ENCODE data around the gene FAM131B. TPM values are rescaled to one million over a fixed set of nuclear protein-coding genes. Genes with fewer than 3 reads are reported as not detected.
"Not testable (repeated sequence)": the region's sequence is repeated elsewhere in the genome, so short reads cannot be mapped to it uniquely, and the experiment has no call there.

The FAM131B gene
- total RNA-seq, 4 donors from 2014 or later: 0.11 to 0.54 TPM; not detected in 2

DNA sequence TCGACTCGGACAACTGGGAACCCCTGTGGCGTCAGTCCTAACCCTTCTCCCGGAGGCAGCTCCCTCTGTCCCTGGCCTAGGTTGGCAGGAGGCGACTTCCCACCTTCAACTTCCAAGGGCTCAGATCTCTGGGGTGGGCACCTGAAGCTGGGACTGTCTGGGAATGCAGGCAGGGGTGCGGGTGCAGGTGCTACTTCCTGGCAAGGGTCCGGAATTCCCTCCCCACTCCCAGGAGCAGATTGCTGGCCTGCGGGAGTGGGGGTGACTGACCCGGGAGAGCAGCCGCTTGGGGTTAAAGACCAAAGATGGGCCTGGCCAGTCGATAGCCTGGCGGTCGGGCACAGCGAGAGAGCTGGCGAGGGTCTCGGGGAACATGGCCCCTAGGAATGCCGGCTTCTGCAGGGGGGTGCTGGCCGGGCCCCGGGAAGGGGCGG lies 45.8 kb upstream of the FAM131B start:
- H3K27ac ChIP-seq: peak overlapping the region in 2 of 3 donors; percentile 36 to 62
- no peaks in the 10 kb centered on the region for H3K27me3 ChIP-seq
- 13 to 17% methylated on average over 6 to 15 of the region's 20 CpGs for WGBS, 2 donors
- DNase-seq: peak in 1 of 2 donors; percentile 35
- H3K9me3 ChIP-seq: no peaks in the 10 kb centered on the region
- H3K4me3 ChIP-seq (replicated peaks in 1 of 3): peak overlapping the region in 2 of 3 donors; percentile 34 to 41
- intact Hi-C loops (cut with DNase I): no loop called here
- H3K36me3 ChIP-seq: no peaks in the 10 kb centered on the region
- TF ChIP-seq POLR2A (IDR thresholded peaks at IDR 0.05) (no peak), CTCF (IDR thresholded peaks at IDR 0.05) (no peak)
- H3K4me1 ChIP-seq: peaks cover 10 to 22% of the 10 kb centered on the region in 2 donors

DNA sequence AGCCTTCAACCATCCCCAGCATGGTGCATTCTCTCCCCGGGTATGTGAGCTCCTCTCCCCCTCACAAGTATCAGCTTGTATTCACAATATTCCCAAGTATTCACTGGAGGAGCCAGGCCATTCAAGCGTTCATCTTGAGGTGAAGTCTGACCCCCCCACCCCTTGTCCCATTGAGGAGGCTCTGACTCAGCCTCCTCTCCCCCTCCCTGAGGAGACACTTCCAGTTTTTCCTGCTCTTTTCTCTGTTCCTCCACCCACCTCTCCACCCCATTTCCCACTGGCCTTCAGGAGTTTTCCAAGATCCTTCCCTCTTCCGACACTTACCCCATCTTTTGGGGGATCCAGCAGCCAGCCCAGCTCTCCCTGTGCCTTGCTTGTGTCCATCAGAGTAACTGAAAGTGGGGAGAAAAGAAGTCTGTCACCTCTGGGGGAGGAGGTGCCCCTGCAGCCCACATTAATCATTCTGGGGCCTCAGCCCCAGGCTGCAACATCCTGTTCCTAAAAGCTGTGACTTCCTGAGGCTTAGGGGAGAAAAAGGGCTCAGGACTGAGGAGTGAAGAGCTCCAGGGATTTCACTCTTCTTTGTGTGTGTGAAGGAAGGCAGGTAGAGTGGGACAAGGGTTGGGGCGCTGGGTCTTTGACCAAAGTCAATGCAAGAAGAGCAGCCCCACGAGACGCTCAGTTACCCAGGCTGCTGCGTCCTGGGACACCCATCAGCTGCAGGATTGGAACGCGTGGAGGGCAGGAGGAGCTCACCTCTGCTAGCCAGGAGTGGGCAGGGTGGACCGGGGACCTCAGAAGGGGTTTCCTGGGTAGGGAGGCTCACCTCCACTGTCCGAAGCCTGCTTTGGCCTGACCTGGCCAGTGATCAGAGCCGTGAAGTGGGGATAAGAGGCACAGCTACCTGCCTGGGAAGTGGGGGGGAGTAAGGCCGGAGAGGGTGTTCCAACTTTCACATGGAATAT lies 45.1 kb upstream of the FAM131B start:
- Histone ChIP-seq H3K27ac (peak overlapping the region in 2 of 3 donors; percentile 36 to 62), H3K4me3 (replicated peaks in 1 of 3) (peak overlapping the region in 1 of 3 donors; percentile 41), H3K27me3 (no peaks in the 10 kb centered on the region), H3K9me3 (no peaks in the 10 kb centered on the region), H3K36me3 (no peaks in the 10 kb centered on the region), H3K4me1 (peaks cover 16 to 22% of the 10 kb centered on the region in 2 donors)
- TF ChIP-seq POLR2A (IDR thresholded peaks at IDR 0.05): no peak
- TF ChIP-seq CTCF (IDR thresholded peaks at IDR 0.05): no peak
- WGBS, 2 donors: 32 to 58% methylated on average over 11 to 13 of the region's 13 CpGs
- peak in 1 of 2 donors; percentile 37 for DNase-seq
- intact Hi-C loops (cut with DNase I): no loop called here

DNA sequence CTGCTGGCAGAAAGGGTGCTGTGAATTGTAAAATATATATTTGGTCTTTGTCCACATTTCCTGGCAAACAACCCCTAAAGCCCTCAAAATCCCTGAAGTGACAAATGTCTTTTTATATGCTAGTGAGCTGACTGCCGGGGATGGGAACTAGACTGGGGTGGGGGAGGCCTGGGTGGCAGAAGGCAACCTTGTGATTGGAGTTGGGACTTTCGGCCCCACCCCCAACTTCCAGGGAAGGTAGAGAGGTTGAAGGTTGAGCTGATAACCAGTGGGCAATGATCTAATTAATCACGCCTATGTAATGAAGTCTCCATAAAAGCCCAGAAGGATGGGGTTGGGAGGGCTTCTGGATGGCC lies 43.5 kb upstream of the FAM131B start:
- WGBS, 2 donors: 88 to 93% methylated on average over 3 of the region's 3 CpGs
- H3K36me3 ChIP-seq: no peaks in the 10 kb centered on the region
- no peak overlapping the region for H3K4me3 ChIP-seq (replicated peaks in 1 of 3)
- no peak overlapping the region for H3K27ac ChIP-seq
- no peaks in the 10 kb centered on the region for H3K27me3 ChIP-seq
- H3K4me1 ChIP-seq: peaks cover 19 to 22% of the 10 kb centered on the region in 2 donors
- intact Hi-C loops (cut with DNase I): no loop called here
- TF ChIP-seq CTCF (IDR thresholded peaks at IDR 0.05) (no peak), POLR2A (IDR thresholded peaks at IDR 0.05) (no peak)
- H3K9me3 ChIP-seq: no peaks in the 10 kb centered on the region
- no peak for DNase-seq

DNA sequence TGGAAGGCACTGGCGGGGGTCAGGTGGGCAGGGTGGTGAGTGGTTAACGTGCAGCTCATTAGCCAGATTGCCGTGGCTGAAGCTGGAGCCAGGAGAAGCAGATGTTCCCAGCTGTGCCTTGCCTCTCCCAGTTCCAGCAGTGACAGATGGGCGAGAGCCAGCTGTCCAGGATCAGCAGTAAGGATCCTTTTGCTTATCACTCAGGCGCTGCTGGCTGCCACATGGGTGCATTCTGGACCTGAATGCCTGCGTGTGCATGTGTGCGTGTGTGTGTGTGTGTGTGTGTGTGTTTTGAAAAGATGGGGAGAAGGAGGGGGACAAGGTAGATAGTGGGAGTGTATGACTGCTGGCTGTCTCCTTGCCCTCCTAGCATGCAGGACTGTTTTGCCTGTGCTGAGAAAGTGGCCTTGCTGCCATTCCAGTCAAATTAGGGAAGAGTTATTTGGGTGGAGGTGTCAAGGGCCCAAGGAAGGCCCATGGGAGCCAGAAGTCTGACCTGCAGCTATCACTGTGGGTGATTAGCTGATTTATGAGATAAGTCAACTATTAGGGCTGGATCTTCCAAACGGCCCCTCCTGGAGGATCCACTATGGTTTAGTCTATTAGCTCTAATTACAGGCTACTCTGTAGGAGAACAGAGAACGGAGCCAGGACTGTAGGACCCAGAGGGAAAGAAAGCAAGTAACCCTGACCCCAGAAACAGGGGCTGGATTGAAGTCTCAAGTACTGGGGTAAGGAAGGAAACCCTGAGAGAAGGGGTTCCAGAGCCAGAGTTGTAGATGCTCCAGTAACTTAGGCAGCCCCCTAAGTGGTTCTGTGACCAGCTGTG lies 42.9 kb upstream of the FAM131B start:
- no peak for TF ChIP-seq CTCF (IDR thresholded peaks at IDR 0.05)
- no peak for TF ChIP-seq POLR2A (IDR thresholded peaks at IDR 0.05)
- WGBS, 2 donors: 68 to 78% methylated on average over 8 to 9 of the region's 9 CpGs
- no peak for DNase-seq
- Histone ChIP-seq H3K9me3 (no peaks in the 10 kb centered on the region), H3K27me3 (no peaks in the 10 kb centered on the region), H3K36me3 (no peaks in the 10 kb centered on the region), H3K27ac (no peak overlapping the region), H3K4me1 (peaks cover 19 to 22% of the 10 kb centered on the region in 2 donors), H3K4me3 (replicated peaks in 1 of 3) (no peak overlapping the region)
- intact Hi-C loops (cut with DNase I): no loop called here

GRCh38 chr7:143402233-143402632 lies 39.7 kb upstream of the FAM131B start:
- intact Hi-C loops (cut with DNase I); DNase-seq; H3K36me3 ChIP-seq; H3K27me3 ChIP-seq; H3K4me3 ChIP-seq (replicated peaks in 1 of 3); H3K9me3 ChIP-seq; H3K27ac ChIP-seq; H3K4me1 ChIP-seq: not testable (repeated sequence)
- WGBS, 2 donors: 66 to 67% methylated on average over 4 of the region's 4 CpGs

All from thyroid gland (tissue), 4 donors.